T-helper 1 cell (primary cell): ENCODE data around the gene SPATA31D3.
"Not testable (repeated sequence)": the region's sequence is repeated elsewhere in the genome, so short reads cannot be mapped to it uniquely, and the experiment has no call there.

Experiments used
- DNase-seq, 5 donors: peaks; one replicate each; pipeline ENCODE4 v3.0.0-alpha.2; 2012 to 2020

SPATA31D3 gene

GRCh38 chr9:81980568-81980967, 37.3 kb downstream of the SPATA31D3 start:
- DNase-seq, result no peak

- no peak for DNase-seq
These were observed 38.6 kb downstream of the SPATA31D3 start for GRCh38 chr9:81981883-81982282.

DNA sequence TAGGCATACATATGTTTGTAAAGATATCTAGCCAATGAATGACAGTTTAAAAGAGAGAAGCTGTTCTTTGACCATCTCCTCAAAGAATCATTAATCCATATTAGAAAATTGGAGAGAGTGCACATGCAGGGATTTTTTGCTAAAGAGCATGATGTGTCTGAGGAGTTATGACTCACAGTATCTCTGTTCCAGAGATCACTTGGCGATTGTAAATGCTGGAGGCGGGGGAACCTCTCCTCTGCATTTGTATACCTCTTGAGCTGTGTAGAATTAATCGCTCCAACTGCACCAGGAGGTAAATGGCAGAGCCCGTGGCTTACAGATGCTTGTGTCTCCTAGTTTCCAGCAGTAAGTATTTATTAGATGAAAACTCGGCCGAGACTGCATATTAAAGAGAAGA, 41.6 kb downstream of the SPATA31D3 start:
- DNase-seq, result no peak

- DNase-seq, result no peak
These were observed 42.8 kb downstream of the SPATA31D3 start for GRCh38 chr9:81986051-81986450.

- not testable (repeated sequence) for DNase-seq
These were observed 45.2 kb downstream of the SPATA31D3 start, which contains the start of gene SPATA31D1 for GRCh38 chr9:81988472-81988871. Gene SPATA31D1, plus strand, starts transcription at chr9:81988772. Its CDS starts 47 bp downstream, at chr9:81988819.

GRCh38 chr9:81989700-81990099, 46.4 kb downstream of the SPATA31D3 start:
- DNase-seq, result no peak

DNA sequence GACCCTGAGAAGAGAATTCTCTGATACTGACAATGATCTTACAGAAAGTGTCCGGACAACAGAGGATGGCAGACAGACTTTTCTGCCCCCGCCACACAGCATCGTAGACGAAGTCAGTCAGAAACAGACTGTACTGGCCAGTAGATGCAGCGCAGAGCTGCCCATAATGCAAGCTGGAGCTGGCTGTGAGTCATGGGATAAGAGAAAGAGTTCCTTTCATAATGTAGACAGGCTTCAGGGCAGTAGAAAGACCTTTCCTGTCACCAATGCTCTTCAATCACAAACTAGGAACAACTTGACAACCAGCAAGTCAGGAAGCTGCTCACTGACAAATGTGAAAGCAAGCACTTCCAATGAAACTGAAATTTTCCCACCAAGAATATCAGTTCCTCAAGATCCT, 50.4 kb downstream of the SPATA31D3 start:
- no peak for DNase-seq
